HG02678 (cell line): ENCODE data around the gene MASP1.

Experiments
- ATAC-seq: cut with Tn5 transposase; IDR thresholded peaks from one replicate; pipeline ENCODE4 v1.9.1; 2021; ENCODE audit warnings: mild to moderate bottlenecking, moderate library complexity; ENCODE audit not compliant: unreplicated experiment

The MASP1 gene

GRCh38 chr3:187196573-187197334, 94.8 kb downstream of the MASP1 start:
- ATAC-seq, result no peak

DNA sequence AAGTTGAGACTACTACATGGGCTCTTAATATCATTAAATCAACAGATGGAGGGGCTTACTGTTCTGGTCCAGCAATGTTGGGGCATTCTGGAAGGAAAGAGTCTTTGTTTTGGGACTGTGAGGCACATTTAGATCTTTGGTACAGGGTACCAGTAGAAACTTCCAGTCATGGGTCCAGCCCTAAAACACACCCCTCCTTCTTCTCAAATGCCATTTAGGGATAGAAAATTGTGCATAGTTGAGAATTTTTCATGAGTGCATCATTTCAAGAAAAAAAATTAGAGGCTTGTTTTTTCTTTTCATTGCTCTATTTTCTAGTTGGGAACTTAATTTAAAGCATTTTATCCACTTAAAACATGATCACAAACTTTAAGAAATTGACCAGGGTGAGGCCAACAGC, 98.4 kb downstream of the MASP1 start:
- ATAC-seq, result no peak

- ATAC-seq, result no peak
Observed at GRCh38 chr3:187191271-187191670, 100.3 kb downstream of the MASP1 start.

DNA sequence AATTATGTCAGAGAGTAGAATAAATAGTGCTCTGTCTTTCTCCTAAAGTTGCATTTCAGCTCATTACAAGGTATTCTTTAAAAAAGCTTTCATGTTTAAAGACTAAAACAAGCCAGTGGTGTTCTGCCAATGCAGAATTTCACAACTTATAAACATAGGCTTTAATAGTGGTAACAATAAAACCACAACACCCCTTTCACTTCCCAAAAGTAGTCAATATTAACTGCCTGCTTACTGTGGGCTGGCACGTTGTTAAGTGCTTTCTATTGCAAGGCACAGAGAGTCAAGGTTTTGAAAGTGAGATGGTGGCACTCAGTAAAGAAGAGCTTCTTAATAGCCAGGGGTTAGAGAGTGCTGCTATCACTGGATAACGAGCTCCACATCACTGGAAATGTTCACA, 102.6 kb downstream of the MASP1 start:
- no peak for ATAC-seq

DNA sequence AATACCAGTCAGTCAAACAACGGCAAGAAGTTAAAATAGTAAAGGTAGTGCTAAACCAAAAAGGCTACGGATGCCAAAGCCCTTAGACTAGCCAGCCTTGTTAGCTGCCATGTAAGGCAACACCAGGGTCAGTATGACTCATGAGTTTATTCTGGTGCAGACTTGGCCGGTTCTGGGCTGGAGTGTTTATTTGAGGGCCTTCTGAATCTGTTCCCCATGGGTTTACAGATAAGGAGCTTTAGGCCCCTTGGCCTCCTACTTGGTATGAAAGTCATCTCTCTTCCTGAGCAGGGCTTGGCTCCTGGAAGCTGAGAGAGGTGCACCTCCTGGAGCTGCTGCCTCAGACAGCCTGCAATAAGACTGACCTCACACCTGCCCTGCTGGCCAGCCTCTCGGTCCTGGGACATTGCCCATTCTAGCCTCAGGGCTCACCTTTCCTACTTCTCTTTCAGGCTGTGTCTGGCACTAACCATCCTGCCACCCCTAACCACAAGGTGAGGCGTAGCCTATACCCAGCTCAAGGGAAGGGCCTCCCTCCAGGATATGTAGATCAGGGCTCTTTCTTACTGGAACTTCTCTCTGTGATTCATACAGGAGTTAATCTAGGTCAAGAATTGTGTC, 104.6 kb downstream of the MASP1 start:
- no peak for ATAC-seq

- no peak for ATAC-seq
Observed at GRCh38 chr3:187186375-187186774, 105.2 kb downstream of the MASP1 start.

DNA sequence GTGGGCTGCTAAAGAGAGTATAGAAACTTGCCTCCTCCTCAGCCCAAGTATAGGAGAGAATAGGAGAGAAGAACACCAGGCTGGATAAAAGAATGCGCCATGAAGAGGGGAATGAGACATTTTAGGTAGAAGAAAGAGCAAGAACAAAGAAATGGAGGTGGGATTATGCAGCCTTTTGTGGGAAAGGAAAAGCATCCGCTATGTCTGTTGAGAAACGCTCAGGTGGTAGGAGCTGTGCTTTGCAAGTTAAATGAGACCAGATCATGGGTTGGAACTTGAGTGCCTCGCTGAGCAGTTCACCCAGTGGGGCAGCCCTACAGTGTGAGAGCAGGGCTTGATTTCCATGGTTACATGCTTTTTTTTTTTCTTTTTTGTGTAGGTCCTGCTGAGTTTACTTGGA, 105.8 kb downstream of the MASP1 start:
- ATAC-seq, result no peak
